Activated CD8-positive, alpha-beta T cell treated with anti-CD3 and anti-CD28 coated beads for 36 hours (primary cell): ENCODE measurements around the gene MYT1. TPM values are rescaled to one million over a fixed set of nuclear protein-coding genes. Genes with fewer than 3 reads are reported as not detected.
A peak's percentile ranks its signal among the peaks of the same experiment; 100 is the strongest.

Source experiments
- ATAC-seq: fragments of 200-7000 bp; cut with Tn5 transposase; one replicate; pipeline ENCODE4 v1.10.0; 2021; ENCODE audit warnings: mild to moderate bottlenecking, moderate library complexity
- CTCF ChIA-PET: fragments of 350-600 bp; sonication (Branson Sonifier 250); formaldehyde crosslinking; loops from one replicate; lab custom pipeline; 2021; ENCODE audit warnings: antibody characterized with exemption; lab: Charles Lee
- POLR2A ChIA-PET: fragments of 350-600 bp; sonication (Branson Sonifier 250); formaldehyde crosslinking; loops from one replicate; lab custom pipeline; 2021; ENCODE audit warnings: antibody characterized with exemption; lab: Charles Lee
- DNase-seq: peaks from one replicate; pipeline ENCODE4 v3.0.0-alpha.2; 2020
- H3K27ac Mint-ChIP-seq: one replicate; pipeline ENCODE4 v1.8.0; 2021; ENCODE audit warnings: mild to moderate bottlenecking, mixed read lengths
- H3K27me3 Mint-ChIP-seq: one replicate; pipeline ENCODE4 v1.8.0; 2021; ENCODE audit warnings: mixed read lengths
- H3K36me3 Mint-ChIP-seq: one replicate; pipeline ENCODE4 v1.8.0; 2021; ENCODE audit warnings: low read depth, mixed read lengths
- H3K4me1 Mint-ChIP-seq: one replicate; pipeline ENCODE4 v1.8.0; 2021; ENCODE audit warnings: low read depth, mixed read lengths
- H3K4me3 Mint-ChIP-seq: one replicate; pipeline ENCODE4 v1.8.0; 2021; ENCODE audit warnings: mild to moderate bottlenecking, moderate library complexity, mixed read lengths
- H3K9me3 Mint-ChIP-seq: one replicate; pipeline ENCODE4 v1.8.0; 2021; ENCODE audit warnings: mixed read lengths
- CTCF ChIP-seq: fragments of 200-600 bp; IDR thresholded peaks from one replicate; pipeline ENCODE4 v1.8.0; 2022; ENCODE audit warnings: antibody characterized with exemption, mild to moderate bottlenecking
- intact Hi-C: fragments of 100-400 bp; cut with micrococcal nuclease; formaldehyde crosslinking; loops from one replicate; pipeline ENCODE4 v1.10.0; 2022
- total RNA-seq, 2 experiments: library from RNA; stranded (reverse); gene quantifications; one replicate each; pipeline ENCODE4 v1.2.3, GENCODE V29; 2021

The MYT1 gene
- total RNA-seq, 2 experiments from 2014 or later, result not detected

- ATAC-seq, result peak; percentile 58
- CTCF ChIA-PET, result no interaction called here
- H3K27me3 Mint-ChIP-seq, result no peaks in the 10 kb centered on the region
- no peak for TF ChIP-seq CTCF
- intact Hi-C loops, result no loop called here
- H3K36me3 Mint-ChIP-seq, result no peaks in the 10 kb centered on the region
- no peak overlapping the region for H3K4me3 Mint-ChIP-seq
- peak; percentile 22 for DNase-seq
- H3K4me1 Mint-ChIP-seq, result peaks cover 19% of the 10 kb centered on the region
- POLR2A ChIA-PET, result no interaction called here
- no peak overlapping the region for H3K27ac Mint-ChIP-seq
- H3K9me3 Mint-ChIP-seq, result no peaks in the 10 kb centered on the region
These were observed 60.3 kb downstream of the MYT1 start for GRCh38 chr20:64224351-64225170.

- intact Hi-C loops, result no loop called here
- Mint-ChIP-seq H3K36me3 (no peaks in the 10 kb centered on the region), H3K4me3 (no peak overlapping the region), H3K9me3 (no peaks in the 10 kb centered on the region), H3K4me1 (peaks cover 19% of the 10 kb centered on the region), H3K27ac (no peak overlapping the region), H3K27me3 (no peaks in the 10 kb centered on the region)
- no peak for TF ChIP-seq CTCF
- ATAC-seq (no peak), DNase-seq (no peak)
- ChIA-PET CTCF (no interaction called here), POLR2A (no interaction called here)
These were observed 60.9 kb downstream of the MYT1 start for GRCh38 chr20:64225171-64225595.

DNA sequence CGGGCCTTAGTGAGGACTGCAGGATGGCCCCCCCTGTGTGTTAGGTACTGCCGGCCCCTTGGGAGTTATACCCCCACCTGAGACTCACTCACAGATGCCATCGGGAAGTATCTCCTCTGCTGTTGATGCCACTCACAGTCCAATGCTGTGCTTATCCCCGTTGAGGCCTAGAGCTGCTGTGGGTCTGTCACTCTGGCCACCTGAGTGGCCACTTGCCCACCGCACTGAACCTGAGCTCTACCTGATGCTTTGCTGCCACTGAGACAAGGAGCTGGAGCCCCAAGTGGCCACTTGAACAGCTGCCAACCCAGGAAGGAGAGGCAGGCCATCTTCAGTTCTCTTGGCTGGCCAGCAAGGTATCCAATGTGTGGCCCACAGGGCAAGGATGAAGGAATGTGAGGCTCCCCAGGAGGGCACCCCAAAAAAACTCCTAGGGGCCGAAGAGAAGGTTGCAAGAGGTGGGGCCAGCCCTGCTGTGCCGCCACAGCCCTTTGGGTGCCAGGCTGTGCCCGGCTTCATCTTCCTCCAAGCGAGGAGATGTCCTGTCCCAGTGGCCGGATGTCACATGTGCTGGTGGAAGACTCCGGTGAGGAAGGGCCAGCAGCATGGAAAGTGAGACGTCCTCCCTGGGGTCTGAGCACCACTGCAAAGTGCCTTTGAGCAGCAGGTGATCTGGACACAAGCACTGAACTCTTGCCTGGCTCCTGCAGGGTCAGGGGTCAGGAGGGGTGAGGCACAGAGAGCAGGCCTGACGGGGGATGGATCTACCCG is 61.8 kb downstream of the MYT1 start:
- no peak for DNase-seq
- Mint-ChIP-seq H3K4me3 (no peak overlapping the region), H3K36me3 (no peaks in the 10 kb centered on the region), H3K4me1 (peaks cover 19% of the 10 kb centered on the region), H3K27me3 (no peaks in the 10 kb centered on the region), H3K9me3 (no peaks in the 10 kb centered on the region), H3K27ac (no peak overlapping the region)
- TF ChIP-seq CTCF, result no peak
- intact Hi-C loops, result no loop called here
- ChIA-PET CTCF (no interaction called here), POLR2A (no interaction called here)
- ATAC-seq, result no peak

- DNase-seq, result peak; percentile 23
- intact Hi-C loops, result no loop called here
- no peak overlapping the region for H3K27ac Mint-ChIP-seq
These were observed 62.7 kb downstream of the MYT1 start for GRCh38 chr20:64226686-64227580.

More at GRCh38 chr20:64226686-64227580, 62.7 kb downstream of the MYT1 start:
- peaks cover 19% of the 10 kb centered on the region for H3K4me1 Mint-ChIP-seq
- H3K9me3 Mint-ChIP-seq, result no peaks in the 10 kb centered on the region
- ChIA-PET CTCF (no interaction called here), POLR2A (no interaction called here)
- ATAC-seq, result peak; percentile 55
- no peaks in the 10 kb centered on the region for H3K36me3 Mint-ChIP-seq
- H3K4me3 Mint-ChIP-seq, result no peak overlapping the region
- H3K27me3 Mint-ChIP-seq, result no peaks in the 10 kb centered on the region
- no peak for TF ChIP-seq CTCF
